Stimulated activated CD4-positive, alpha-beta T cell treated with anti-CD3 and anti-CD28 coated beads, Interleukin-1b, Interleukin-23, amount 100 ng/mL, for 48 hours (primary cell): ENCODE results near the gene SNHG17.

Source experiments
- DNase-seq: peaks from one replicate; pipeline ENCODE4 v3.0.0-alpha.2; 2020

Gene SNHG17

GRCh38 chr20:38372806-38373205 lies 62.3 kb downstream of the SNHG17 start:
- DNase-seq, result no peak
